NB4 (cell line): ENCODE results near the gene HPCA.

Experiments used
- DNase-seq: peaks from one replicate; pipeline ENCODE4 v3.0.0; 2010; ENCODE audit warnings: low read depth
- H3K4me3 ChIP-seq: one replicate; pipeline ENCODE4 v1.5.1; 2011; ENCODE audit warnings: mild to moderate bottlenecking, low read depth, low read length, moderate library complexity
- CTCF ChIP-seq: IDR thresholded peaks from one replicate; pipeline ENCODE4 v1.5.1; 2012; ENCODE audit warnings: low read depth, low read length
- MAX ChIP-seq: IDR thresholded peaks from 2 replicates; pipeline ENCODE4 v1.6.1; 2011; ENCODE audit warnings: low read depth, low read length
- MYC ChIP-seq: IDR thresholded peaks from 2 replicates; pipeline ENCODE4 v1.6.1; 2011; ENCODE audit warnings: low read depth, low read length
- POLR2A ChIP-seq: IDR thresholded peaks from 2 replicates; pipeline ENCODE4 v1.6.1; 2011; ENCODE audit warnings: mild to moderate bottlenecking; ENCODE audit not compliant: insufficient read length; ENCODE audit errors: extremely low read depth

The HPCA gene

GRCh38 chr1:32859915-32860314, 26.4 kb upstream of the HPCA start:
- no peak overlapping the region for H3K4me3 ChIP-seq
- DNase-seq, result no peak
- TF ChIP-seq MYC (no peak), CTCF (no peak), POLR2A (no peak), MAX (no peak)

- H3K4me3 ChIP-seq, result no peak overlapping the region
- TF ChIP-seq MYC (no peak), POLR2A (no peak)
- DNase-seq, result no peak
Measured at GRCh38 chr1:32860566-32860965, 25.7 kb upstream of the HPCA start.

GRCh38 chr1:32861904-32862695, 24.2 kb upstream of the HPCA start:
- no peak overlapping the region for H3K4me3 ChIP-seq
- DNase-seq, result no peak
- no peak for TF ChIP-seq CTCF
- no peak for TF ChIP-seq MAX
- no peak for TF ChIP-seq POLR2A
- no peak for TF ChIP-seq MYC

- H3K4me3 ChIP-seq, result no peak overlapping the region
- TF ChIP-seq MAX, result no peak
- no peak for TF ChIP-seq CTCF
- TF ChIP-seq POLR2A, result no peak
- no peak for TF ChIP-seq MYC
- no peak for DNase-seq
Measured at GRCh38 chr1:32863218-32863880, 22.9 kb upstream of the HPCA start.

- TF ChIP-seq POLR2A (no peak), MAX (no peak), CTCF (no peak)
- DNase-seq, result no peak
- H3K4me3 ChIP-seq, result no peak overlapping the region
Measured at GRCh38 chr1:32863881-32864245, 22.4 kb upstream of the HPCA start.

- H3K4me3 ChIP-seq, result no peak overlapping the region
- DNase-seq, result no peak
- TF ChIP-seq POLR2A, result no peak
- TF ChIP-seq MAX, result no peak
- no peak for TF ChIP-seq MYC
- TF ChIP-seq CTCF, result no peak
Measured at GRCh38 chr1:32864375-32865019, 21.8 kb upstream of the HPCA start.
